SU-DHL-6 (cell line): ENCODE data around the gene PPM1H.

Experiments
- H2AFZ ChIP-seq: fragments of 200-600 bp; sonication (generic); 2 replicates; pipeline ENCODE4 v1.6.1; 2014; ENCODE audit warnings: low read depth, mild to moderate bottlenecking, moderate library complexity, mixed read lengths, antibody characterized with exemption, low read length; ENCODE audit not compliant: severe bottlenecking
- H3F3A ChIP-seq: fragments of 200-600 bp; shearing (Covaris generic); 2 replicates; pipeline ENCODE4 v1.6.0; 2016; ENCODE audit warnings: antibody characterized with exemption, mild to moderate bottlenecking; ENCODE audit not compliant: insufficient read depth
- H3K27ac ChIP-seq: fragments of 200-600 bp; sonication (generic); 2 replicates; pipeline ENCODE4 v1.5.1; 2016; ENCODE audit warnings: low read depth, mild to moderate bottlenecking, low read length, moderate library complexity, mixed read lengths
- H3K27me3 ChIP-seq: fragments of 200-600 bp; sonication (generic), shearing (Covaris generic); 2 replicates; pipeline ENCODE4 v1.6.0; 2014; ENCODE audit warnings: mild to moderate bottlenecking, low read length
- H3K36me3 ChIP-seq: fragments of 200-600 bp; sonication (generic); 2 replicates; pipeline ENCODE4 v1.6.1; 2014; ENCODE audit warnings: mild to moderate bottlenecking, low read length, mixed read lengths
- H3K4me2 ChIP-seq: fragments of 300-600, 200-600 bp; shearing (Covaris generic), sonication (generic); 2 replicates; pipeline ENCODE4 v1.6.0; 2014; ENCODE audit warnings: low read length, low read depth, mild to moderate bottlenecking; ENCODE audit not compliant: poor library complexity, severe bottlenecking
- H3K4me3 ChIP-seq: fragments of 200-600 bp; sonication (generic); 2 replicates; pipeline ENCODE4 v1.5.1; 2014; ENCODE audit warnings: antibody characterized with exemption, low read length, mild to moderate bottlenecking, mixed read lengths; ENCODE audit not compliant: insufficient read depth, poor library complexity, severe bottlenecking
- H3K79me2 ChIP-seq: fragments of 200-600 bp; sonication (generic); 2 replicates; pipeline ENCODE4 v1.6.1; 2014; ENCODE audit warnings: mild to moderate bottlenecking, low read length, moderate library complexity; ENCODE audit not compliant: insufficient read depth
- H3K9ac ChIP-seq: fragments of 200-600 bp; sonication (generic); 2 replicates; pipeline ENCODE4 v1.7.0; 2014; ENCODE audit warnings: mild to moderate bottlenecking, low read length
- H3K9me2 ChIP-seq: fragments of 200-600 bp; sonication (generic); replicated peaks from 2 replicates; pipeline ENCODE4 v1.6.1; 2014; ENCODE audit warnings: low read length; ENCODE audit not compliant: insufficient read depth
- H3K9me3 ChIP-seq: fragments of 200-600 bp; sonication (generic); 2 replicates; pipeline ENCODE4 v1.6.1; 2014; ENCODE audit warnings: low read length, mixed read lengths; ENCODE audit not compliant: insufficient read depth
- H4K20me1 ChIP-seq: fragments of 200-600 bp; sonication (generic); 2 replicates; pipeline ENCODE4 v1.6.1; 2014; ENCODE audit warnings: low read depth, mild to moderate bottlenecking, antibody characterized with exemption, low read length, moderate library complexity, mixed read lengths
- EZH2phosphoT487 ChIP-seq: fragments of 200-600 bp; sonication (generic), shearing (Covaris generic); conservative IDR thresholded peaks from 2 replicates; pipeline ENCODE4 v1.6.1; 2018; ENCODE audit warnings: mild to moderate bottlenecking, antibody characterized with exemption, low read length, moderate library complexity, mixed read lengths
- TF ChIP-seq, protein P1 (sequence below): fragments of 200-600 bp; sonication (generic); IDR thresholded peaks from one replicate; pipeline ENCODE4 v1.5.1; 2017; ENCODE audit warnings: antibody characterized with exemption, mild to moderate bottlenecking, low read length, moderate library complexity; ENCODE audit not compliant: insufficient read depth, poor library complexity, severe bottlenecking

The PPM1H gene

GRCh38 chr12:62701492-62701891 is 233.5 kb downstream of the PPM1H start:
- Histone ChIP-seq H3K9me3 (no peaks in the 10 kb centered on the region), H3K36me3 (no peaks in the 10 kb centered on the region), H3K4me2 (no peak overlapping the region), H3K9ac (no peak overlapping the region), H3K79me2 (no peaks in the 10 kb centered on the region), H3K9me2 (no peaks in the 10 kb centered on the region), H3K27ac (no peak overlapping the region), H3K4me3 (no peak overlapping the region), H3K27me3 (no peaks in the 10 kb centered on the region), H4K20me1 (no peaks in the 10 kb centered on the region), H2AFZ (no peak overlapping the region), H3F3A (no peaks in the 10 kb centered on the region)
- no peak for TF ChIP-seq EZH2phosphoT487
- TF ChIP-seq, protein P1, sequence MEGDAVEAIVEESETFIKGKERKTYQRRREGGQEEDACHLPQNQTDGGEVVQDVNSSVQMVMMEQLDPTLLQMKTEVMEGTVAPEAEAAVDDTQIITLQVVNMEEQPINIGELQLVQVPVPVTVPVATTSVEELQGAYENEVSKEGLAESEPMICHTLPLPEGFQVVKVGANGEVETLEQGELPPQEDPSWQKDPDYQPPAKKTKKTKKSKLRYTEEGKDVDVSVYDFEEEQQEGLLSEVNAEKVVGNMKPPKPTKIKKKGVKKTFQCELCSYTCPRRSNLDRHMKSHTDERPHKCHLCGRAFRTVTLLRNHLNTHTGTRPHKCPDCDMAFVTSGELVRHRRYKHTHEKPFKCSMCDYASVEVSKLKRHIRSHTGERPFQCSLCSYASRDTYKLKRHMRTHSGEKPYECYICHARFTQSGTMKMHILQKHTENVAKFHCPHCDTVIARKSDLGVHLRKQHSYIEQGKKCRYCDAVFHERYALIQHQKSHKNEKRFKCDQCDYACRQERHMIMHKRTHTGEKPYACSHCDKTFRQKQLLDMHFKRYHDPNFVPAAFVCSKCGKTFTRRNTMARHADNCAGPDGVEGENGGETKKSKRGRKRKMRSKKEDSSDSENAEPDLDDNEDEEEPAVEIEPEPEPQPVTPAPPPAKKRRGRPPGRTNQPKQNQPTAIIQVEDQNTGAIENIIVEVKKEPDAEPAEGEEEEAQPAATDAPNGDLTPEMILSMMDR: no peak

- H3K4me2 ChIP-seq: no peak overlapping the region
- H3K9me2 ChIP-seq: no peaks in the 10 kb centered on the region
- no peak for TF ChIP-seq EZH2phosphoT487
- TF ChIP-seq, protein P1: no peak
- H2AFZ ChIP-seq: no peak overlapping the region
- no peak overlapping the region for H3K4me3 ChIP-seq
- H3K36me3 ChIP-seq: no peaks in the 10 kb centered on the region
- H3K27ac ChIP-seq: no peak overlapping the region
- H3F3A ChIP-seq: no peaks in the 10 kb centered on the region
- no peaks in the 10 kb centered on the region for H3K27me3 ChIP-seq
- H4K20me1 ChIP-seq: no peaks in the 10 kb centered on the region
- no peaks in the 10 kb centered on the region for H3K79me2 ChIP-seq
- H3K9me3 ChIP-seq: no peaks in the 10 kb centered on the region
- no peak overlapping the region for H3K9ac ChIP-seq
Measured at GRCh38 chr12:62700091-62700880, 234.7 kb downstream of the PPM1H start.

DNA sequence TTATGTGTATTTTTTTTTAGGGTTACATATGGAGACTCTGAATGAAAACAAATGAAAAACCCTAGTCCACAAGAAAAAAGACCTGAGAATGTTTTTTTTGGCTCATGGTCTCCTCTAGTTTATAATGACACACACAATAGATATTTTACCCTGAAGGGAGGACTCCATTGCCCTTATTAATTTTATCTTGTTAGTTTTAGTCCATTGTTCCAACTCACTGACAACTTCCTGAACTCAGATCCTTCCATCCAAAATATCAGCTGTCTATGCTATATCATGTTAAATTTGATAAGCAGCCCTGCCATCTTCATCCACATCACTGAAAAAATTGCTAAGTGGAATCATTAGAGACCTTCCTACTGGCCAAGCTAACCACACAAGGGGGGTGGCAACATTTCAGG is 236.2 kb downstream of the PPM1H start:
- Histone ChIP-seq H3F3A (no peaks in the 10 kb centered on the region), H3K4me2 (no peak overlapping the region)

More for the DNA sequence above, 236.2 kb downstream of the PPM1H start:
- Histone ChIP-seq H3K27ac (no peak overlapping the region), H3K4me3 (no peak overlapping the region), H3K9me3 (no peaks in the 10 kb centered on the region), H3K9me2 (no peaks in the 10 kb centered on the region), H3K36me3 (no peaks in the 10 kb centered on the region), H3K9ac (no peak overlapping the region), H4K20me1 (no peaks in the 10 kb centered on the region), H3K79me2 (no peaks in the 10 kb centered on the region), H3K27me3 (no peaks in the 10 kb centered on the region), H2AFZ (no peak overlapping the region)
- TF ChIP-seq, protein P1: no peak
- no peak for TF ChIP-seq EZH2phosphoT487
